Vagina (tissue), 2 donors: ENCODE data around the gene LRRC3B.

Experiments used
- POLR2A ChIP-seq, 2 donors: fragments of 450-650 bp; IDR thresholded peaks; one replicate each; pipeline ENCODE4 v1.6.1; 2017; ENCODE audit warnings: antibody characterized with exemption in 2 of 2, mild to moderate bottlenecking in 2 of 2, moderate library complexity in 2 of 2
- TF ChIP-seq, protein P1 (sequence below), 3 experiments: fragments of 450-650 bp in 2 of 3; fragments of 200-600 bp in 1 of 3; sonication (generic) in 1 of 3; IDR thresholded peaks; one replicate each; pipeline ENCODE4 v1.5.1; 2017 to 2019; ENCODE audit warnings: antibody characterized with exemption in 3 of 3, mild to moderate bottlenecking in 2 of 3, moderate library complexity in 2 of 3

DNA sequence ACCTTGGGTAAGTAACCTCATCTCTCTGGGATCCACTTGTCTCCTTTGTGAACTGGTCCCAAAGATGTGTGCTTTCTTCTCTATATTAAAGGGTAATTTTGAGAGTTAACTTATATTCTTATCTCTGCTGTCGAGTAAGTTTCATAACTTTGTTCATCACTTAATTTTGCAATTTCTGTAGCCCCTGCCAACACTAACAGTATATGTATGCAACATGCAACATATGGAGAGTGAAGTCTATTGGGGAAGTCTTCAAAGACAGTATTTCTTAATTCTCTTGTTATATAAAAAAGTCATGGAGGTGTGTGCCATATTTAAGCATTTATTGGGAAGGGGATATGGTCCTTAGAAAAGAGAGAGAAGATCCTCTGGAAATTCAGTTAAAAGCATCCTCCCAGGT lies 85.9 kb downstream of the LRRC3B start:
- TF ChIP-seq, protein P1, sequence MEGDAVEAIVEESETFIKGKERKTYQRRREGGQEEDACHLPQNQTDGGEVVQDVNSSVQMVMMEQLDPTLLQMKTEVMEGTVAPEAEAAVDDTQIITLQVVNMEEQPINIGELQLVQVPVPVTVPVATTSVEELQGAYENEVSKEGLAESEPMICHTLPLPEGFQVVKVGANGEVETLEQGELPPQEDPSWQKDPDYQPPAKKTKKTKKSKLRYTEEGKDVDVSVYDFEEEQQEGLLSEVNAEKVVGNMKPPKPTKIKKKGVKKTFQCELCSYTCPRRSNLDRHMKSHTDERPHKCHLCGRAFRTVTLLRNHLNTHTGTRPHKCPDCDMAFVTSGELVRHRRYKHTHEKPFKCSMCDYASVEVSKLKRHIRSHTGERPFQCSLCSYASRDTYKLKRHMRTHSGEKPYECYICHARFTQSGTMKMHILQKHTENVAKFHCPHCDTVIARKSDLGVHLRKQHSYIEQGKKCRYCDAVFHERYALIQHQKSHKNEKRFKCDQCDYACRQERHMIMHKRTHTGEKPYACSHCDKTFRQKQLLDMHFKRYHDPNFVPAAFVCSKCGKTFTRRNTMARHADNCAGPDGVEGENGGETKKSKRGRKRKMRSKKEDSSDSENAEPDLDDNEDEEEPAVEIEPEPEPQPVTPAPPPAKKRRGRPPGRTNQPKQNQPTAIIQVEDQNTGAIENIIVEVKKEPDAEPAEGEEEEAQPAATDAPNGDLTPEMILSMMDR (IDR thresholded peaks at IDR 0.05) = no peak
- no peak for TF ChIP-seq POLR2A (IDR thresholded peaks at IDR 0.05)
